KMS-11 (cell line): ENCODE measurements around the gene LIG3.

ENCODE experiments used
- H2AFZ ChIP-seq: fragments of 200-600 bp; sonication (generic); 2 replicates; pipeline ENCODE4 v1.6.1; 2016; ENCODE audit warnings: antibody characterized with exemption, mixed run types, low read depth
- H3K27ac ChIP-seq: fragments of 200-600 bp; sonication (generic); 2 replicates; pipeline ENCODE4 v1.6.1; 2016; ENCODE audit warnings: mild to moderate bottlenecking, mixed run types
- H3K27me3 ChIP-seq: fragments of 200-600 bp; sonication (generic); 2 replicates; pipeline ENCODE4 v1.6.1; 2017; ENCODE audit warnings: mild to moderate bottlenecking, low read depth, mixed run types, moderate library complexity; ENCODE audit not compliant: insufficient read depth
- H3K36me3 ChIP-seq: fragments of 200-600 bp; sonication (generic); 2 replicates; pipeline ENCODE4 v1.6.1; 2017; ENCODE audit warnings: mild to moderate bottlenecking, mixed run types; ENCODE audit not compliant: insufficient read depth
- H3K4me1 ChIP-seq: fragments of 200-600 bp; sonication (generic); 2 replicates; pipeline ENCODE4 v1.6.1; 2016; ENCODE audit warnings: mild to moderate bottlenecking, low read depth, mixed run types; ENCODE audit not compliant: poor library complexity, severe bottlenecking
- H3K4me2 ChIP-seq: fragments of 200-600 bp; sonication (generic); 2 replicates; pipeline ENCODE4 v1.7.0; 2016; ENCODE audit warnings: mild to moderate bottlenecking, mixed run types
- H3K4me3 ChIP-seq: fragments of 200-600 bp; sonication (generic); IDR thresholded peaks from 2 replicates; pipeline ENCODE4 v1.6.1; 2017; ENCODE audit warnings: low read depth, low read length, mixed read lengths; ENCODE audit not compliant: insufficient read depth
- H3K79me2 ChIP-seq: fragments of 200-600 bp; sonication (generic); 2 replicates; pipeline ENCODE4 v1.6.1; 2016; ENCODE audit warnings: low read depth, mixed run types; ENCODE audit not compliant: insufficient read depth
- H3K9ac ChIP-seq: fragments of 200-600 bp; sonication (generic); 2 replicates; pipeline ENCODE4 v1.6.1; 2016; ENCODE audit warnings: mild to moderate bottlenecking, mixed run types
- H4K20me1 ChIP-seq: fragments of 200-600 bp; sonication (generic); 2 replicates; pipeline ENCODE4 v1.6.1; 2016; ENCODE audit warnings: mild to moderate bottlenecking, mixed run types; ENCODE audit not compliant: insufficient read depth
- TF ChIP-seq, protein P1 (sequence below): fragments of 200-600 bp; sonication (generic); conservative IDR thresholded peaks from 2 replicates; pipeline ENCODE4 v1.6.1; 2017; ENCODE audit warnings: low read depth, mild to moderate bottlenecking, antibody characterized with exemption, low read length, moderate library complexity, mixed read lengths

LIG3 gene

DNA sequence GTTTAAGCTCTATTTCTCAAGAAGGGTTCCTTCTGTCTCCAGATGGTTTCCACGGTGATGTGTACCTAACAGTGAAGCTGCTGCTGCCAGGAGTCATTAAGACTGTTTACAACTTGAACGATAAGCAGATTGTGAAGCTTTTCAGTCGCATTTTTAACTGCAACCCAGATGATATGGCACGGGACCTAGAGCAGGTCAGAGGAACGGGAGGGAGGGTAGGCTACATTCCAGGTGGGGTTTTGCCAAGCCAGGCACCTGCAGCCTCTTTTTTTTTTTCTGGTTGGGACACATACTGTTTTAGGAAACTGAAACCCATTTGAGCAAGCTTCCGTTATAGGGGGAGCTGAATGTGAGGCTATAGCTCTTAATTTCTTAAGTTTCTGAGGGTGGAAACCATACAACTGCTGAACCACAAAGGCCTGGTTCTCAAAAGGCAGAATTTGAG lies 10.6 kb downstream of the LIG3 start:
- Histone ChIP-seq H3K36me3 (peaks cover 7% of the 10 kb centered on the region; the same call in 1 of the 2 replicates), H3K9ac (peak overlapping the region; percentile 34), H3K4me2 (peak overlapping the region; percentile 86)

DNA sequence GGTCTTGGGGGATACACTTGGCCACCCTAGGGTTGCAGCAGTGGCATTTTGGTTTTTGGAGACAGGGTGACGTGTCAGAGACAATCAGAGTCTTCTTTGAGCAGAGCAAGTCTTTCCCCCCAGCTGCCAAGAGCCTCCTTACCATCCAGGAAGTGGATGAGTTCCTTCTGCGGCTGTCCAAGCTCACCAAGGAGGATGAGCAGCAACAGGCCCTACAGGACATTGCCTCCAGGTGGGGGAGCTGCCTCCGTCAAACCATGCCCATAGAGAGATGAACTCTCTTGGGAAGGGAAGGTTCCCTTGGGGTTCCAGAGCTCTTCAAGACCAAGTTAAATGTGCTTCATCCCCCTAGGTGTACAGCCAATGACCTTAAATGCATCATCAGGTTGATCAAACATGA lies 11.3 kb downstream of the LIG3 start:
- Histone ChIP-seq H3K27ac (peak overlapping the region; percentile 93), H3K4me2 (peak overlapping the region; percentile 86), H3K79me2 (no peaks in the 10 kb centered on the region), H3K4me3 (no peak overlapping the region), H3K9ac (peak overlapping the region; percentile 16; the same call in 1 of the 2 replicates), H3K4me1 (peaks cover 78% of the 10 kb centered on the region), H2AFZ (no peak overlapping the region; the same call in 1 of the 2 replicates), H3K27me3 (no peaks in the 10 kb centered on the region), H4K20me1 (no peaks in the 10 kb centered on the region), H3K36me3 (peaks cover 7% of the 10 kb centered on the region; the same call in 1 of the 2 replicates)
- TF ChIP-seq, protein P1, sequence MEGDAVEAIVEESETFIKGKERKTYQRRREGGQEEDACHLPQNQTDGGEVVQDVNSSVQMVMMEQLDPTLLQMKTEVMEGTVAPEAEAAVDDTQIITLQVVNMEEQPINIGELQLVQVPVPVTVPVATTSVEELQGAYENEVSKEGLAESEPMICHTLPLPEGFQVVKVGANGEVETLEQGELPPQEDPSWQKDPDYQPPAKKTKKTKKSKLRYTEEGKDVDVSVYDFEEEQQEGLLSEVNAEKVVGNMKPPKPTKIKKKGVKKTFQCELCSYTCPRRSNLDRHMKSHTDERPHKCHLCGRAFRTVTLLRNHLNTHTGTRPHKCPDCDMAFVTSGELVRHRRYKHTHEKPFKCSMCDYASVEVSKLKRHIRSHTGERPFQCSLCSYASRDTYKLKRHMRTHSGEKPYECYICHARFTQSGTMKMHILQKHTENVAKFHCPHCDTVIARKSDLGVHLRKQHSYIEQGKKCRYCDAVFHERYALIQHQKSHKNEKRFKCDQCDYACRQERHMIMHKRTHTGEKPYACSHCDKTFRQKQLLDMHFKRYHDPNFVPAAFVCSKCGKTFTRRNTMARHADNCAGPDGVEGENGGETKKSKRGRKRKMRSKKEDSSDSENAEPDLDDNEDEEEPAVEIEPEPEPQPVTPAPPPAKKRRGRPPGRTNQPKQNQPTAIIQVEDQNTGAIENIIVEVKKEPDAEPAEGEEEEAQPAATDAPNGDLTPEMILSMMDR = no peak

More for the DNA sequence above, 10.6 kb downstream of the LIG3 start:
- peaks cover 76% of the 10 kb centered on the region for H3K4me1 ChIP-seq
- H3K4me3 ChIP-seq = no peak overlapping the region
- no peaks in the 10 kb centered on the region for H4K20me1 ChIP-seq
- H3K27ac ChIP-seq = peak overlapping the region; percentile 93
- no peaks in the 10 kb centered on the region for H3K27me3 ChIP-seq
- TF ChIP-seq, protein P1 = no peak
- H2AFZ ChIP-seq = no peak overlapping the region
- no peaks in the 10 kb centered on the region for H3K79me2 ChIP-seq

DNA sequence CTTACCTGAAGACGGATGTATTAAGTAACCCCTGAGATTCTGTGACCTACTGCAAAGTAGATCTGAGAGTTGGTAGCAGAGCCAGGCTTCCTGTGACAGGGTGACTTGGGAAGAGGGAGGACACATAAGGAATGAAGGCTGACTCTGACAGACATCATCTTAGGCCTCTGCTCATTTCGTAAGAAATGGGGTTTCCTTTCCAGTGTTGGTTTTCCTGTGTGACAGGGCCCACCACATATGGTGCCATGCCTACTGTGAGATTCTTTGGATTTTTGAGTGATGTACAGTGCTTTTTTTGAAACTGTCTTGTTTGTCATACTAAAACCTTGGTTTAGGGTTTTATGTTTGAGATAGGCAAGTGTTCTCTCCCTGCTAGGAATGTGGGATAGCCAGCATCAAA lies 12.7 kb downstream of the LIG3 start:
- no peak overlapping the region for H3K9ac ChIP-seq
- no peaks in the 10 kb centered on the region for H3K27me3 ChIP-seq
- TF ChIP-seq, protein P1 = no peak
- H3K4me1 ChIP-seq = peaks cover 80% of the 10 kb centered on the region
- H3K27ac ChIP-seq = peak overlapping the region; percentile 93; the same call in 1 of the 2 replicates
- H4K20me1 ChIP-seq = no peaks in the 10 kb centered on the region
- H3K36me3 ChIP-seq = peaks cover 7% of the 10 kb centered on the region; the same call in 1 of the 2 replicates
- H3K4me3 ChIP-seq = no peak overlapping the region
- H3K4me2 ChIP-seq = peak overlapping the region; percentile 86; the same call in 1 of the 2 replicates
- no peak overlapping the region for H2AFZ ChIP-seq
- H3K79me2 ChIP-seq = no peaks in the 10 kb centered on the region

DNA sequence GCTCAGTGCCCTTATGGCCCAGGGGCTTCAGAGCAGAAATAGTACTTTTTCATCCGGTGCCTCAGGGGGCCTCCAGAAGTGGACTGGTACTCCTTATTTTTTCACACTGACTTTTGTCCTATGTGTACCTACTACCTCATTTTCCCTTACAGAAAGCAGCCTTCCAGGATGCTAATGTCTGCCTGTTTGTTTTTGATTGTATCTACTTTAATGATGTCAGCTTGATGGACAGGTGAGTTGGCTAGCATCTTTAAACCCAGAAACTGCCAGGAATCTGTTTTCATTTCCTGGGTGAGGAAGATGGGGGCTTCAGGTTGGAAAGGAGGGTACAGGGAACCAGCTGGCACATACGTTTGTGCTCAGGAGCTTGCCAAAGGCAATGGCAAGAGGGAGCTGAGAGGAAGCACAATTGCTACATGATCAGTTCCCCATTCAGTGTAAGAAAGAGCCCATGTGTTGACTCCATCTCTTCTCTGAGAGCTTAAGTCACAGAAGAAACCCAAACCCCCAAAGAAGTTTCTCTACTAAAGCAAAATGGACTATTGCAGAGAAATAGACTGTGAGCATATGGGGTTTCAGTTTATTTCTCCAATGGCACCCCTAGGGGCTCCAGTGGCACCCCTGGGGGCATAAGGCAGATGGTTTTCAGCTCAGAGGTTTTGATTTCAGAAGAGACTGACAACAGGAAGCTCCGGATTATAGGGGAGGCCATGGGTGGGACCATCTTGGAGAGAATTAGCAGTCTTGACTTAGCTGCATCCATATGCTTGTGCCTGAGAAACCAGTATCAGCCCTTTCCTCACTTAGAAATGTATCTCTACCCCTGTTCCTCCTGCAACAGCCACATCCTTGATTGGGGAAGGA lies 16.3 kb downstream of the LIG3 start:
- H3K9ac ChIP-seq = no peak overlapping the region
- H3K27ac ChIP-seq = no peak overlapping the region

More for the DNA sequence above, 16.3 kb downstream of the LIG3 start:
- TF ChIP-seq, protein P1 = no peak
- no peaks in the 10 kb centered on the region for H3K36me3 ChIP-seq
- no peaks in the 10 kb centered on the region for H4K20me1 ChIP-seq
- H3K79me2 ChIP-seq = no peaks in the 10 kb centered on the region
- no peak overlapping the region for H3K4me2 ChIP-seq
- no peak overlapping the region for H2AFZ ChIP-seq
- H3K27me3 ChIP-seq = no peaks in the 10 kb centered on the region
- H3K4me1 ChIP-seq = peaks cover 59% of the 10 kb centered on the region
- no peak overlapping the region for H3K4me3 ChIP-seq
